GM19043 (cell line): ENCODE measurements around the gene NARS2.

Experiments used
- ATAC-seq: cut with Tn5 transposase; IDR thresholded peaks from one replicate; pipeline ENCODE4 v1.9.1; 2021; ENCODE audit warnings: low read depth; ENCODE audit not compliant: unreplicated experiment

NARS2 gene

GRCh38 chr11:78446210-78446609 is 128.5 kb downstream of the NARS2 start:
- no peak for ATAC-seq

- ATAC-seq, result no peak
Observed at GRCh38 chr11:78444726-78445125, 129.9 kb downstream of the NARS2 start.

GRCh38 chr11:78441956-78442355 is 132.7 kb downstream of the NARS2 start:
- ATAC-seq, result no peak

- ATAC-seq, result peak; percentile 89
Observed at GRCh38 chr11:78438298-78438975, 136.2 kb downstream of the NARS2 start.

- ATAC-seq, result no peak
Observed at GRCh38 chr11:78432956-78433355, 141.7 kb downstream of the NARS2 start.

GRCh38 chr11:78432058-78432515 is 142.6 kb downstream of the NARS2 start:
- no peak for ATAC-seq

GRCh38 chr11:78429660-78430059 is 145.0 kb downstream of the NARS2 start:
- ATAC-seq, result no peak

- no peak for ATAC-seq
Observed at GRCh38 chr11:78429209-78429608, 145.5 kb downstream of the NARS2 start.

GRCh38 chr11:78428773-78429172 is 145.9 kb downstream of the NARS2 start:
- no peak for ATAC-seq

- no peak for ATAC-seq
Observed at GRCh38 chr11:78428266-78428636, 146.4 kb downstream of the NARS2 start.

GRCh38 chr11:78427615-78428265 is 146.9 kb downstream of the NARS2 start:
- no peak for ATAC-seq

GRCh38 chr11:78426845-78427244 is 147.8 kb downstream of the NARS2 start:
- no peak for ATAC-seq

- no peak for ATAC-seq
Observed at GRCh38 chr11:78425399-78426070, 149.1 kb downstream of the NARS2 start.

GRCh38 chr11:78424334-78425270 is 150.1 kb downstream of the NARS2 start:
- ATAC-seq, result no peak

GRCh38 chr11:78423241-78423640 is 151.4 kb downstream of the NARS2 start:
- no peak for ATAC-seq

- no peak for ATAC-seq
Observed at GRCh38 chr11:78420796-78421209, 153.9 kb downstream of the NARS2 start.

GRCh38 chr11:78420255-78420764 is 154.4 kb downstream of the NARS2 start:
- no peak for ATAC-seq

GRCh38 chr11:78419327-78419726 is 155.3 kb downstream of the NARS2 start:
- no peak for ATAC-seq

- ATAC-seq, result no peak
Observed at GRCh38 chr11:78418584-78419211, 156.0 kb downstream of the NARS2 start.
